Activated naive CD8-positive, alpha-beta T cell treated with anti-CD3 and anti-CD28 coated beads for 36 hours (primary cell): ENCODE data around the gene UTRN. TPM values are rescaled to one million over a fixed set of nuclear protein-coding genes. Genes with fewer than 3 reads are reported as not detected.

Source experiments
- DNase-seq: peaks from one replicate; pipeline ENCODE4 v3.0.0; 2021
- H3K27ac Mint-ChIP-seq: one replicate; pipeline ENCODE4 v1.8.0; 2022; ENCODE audit warnings: mild to moderate bottlenecking, moderate library complexity, mixed read lengths
- H3K27me3 Mint-ChIP-seq: one replicate; pipeline ENCODE4 v1.8.0; 2022; ENCODE audit warnings: mild to moderate bottlenecking, mixed read lengths
- H3K36me3 Mint-ChIP-seq: one replicate; pipeline ENCODE4 v1.8.0; 2021; ENCODE audit warnings: mild to moderate bottlenecking, mixed read lengths
- H3K4me1 Mint-ChIP-seq: one replicate; pipeline ENCODE4 v1.8.0; 2021; ENCODE audit warnings: mixed read lengths
- H3K4me3 Mint-ChIP-seq: one replicate; pipeline ENCODE4 v1.8.0; 2022; ENCODE audit warnings: mild to moderate bottlenecking, moderate library complexity, mixed read lengths
- H3K9me3 Mint-ChIP-seq: one replicate; pipeline ENCODE4 v1.8.0; 2022; ENCODE audit warnings: mixed read lengths
- total RNA-seq, 2 experiments: library from RNA; stranded (reverse); gene quantifications; one replicate each; pipeline ENCODE4 v1.2.3, GENCODE V29; 2021

Gene UTRN
- total RNA-seq, 2 experiments from 2014 or later = 35.8 to 41.6 TPM

DNA sequence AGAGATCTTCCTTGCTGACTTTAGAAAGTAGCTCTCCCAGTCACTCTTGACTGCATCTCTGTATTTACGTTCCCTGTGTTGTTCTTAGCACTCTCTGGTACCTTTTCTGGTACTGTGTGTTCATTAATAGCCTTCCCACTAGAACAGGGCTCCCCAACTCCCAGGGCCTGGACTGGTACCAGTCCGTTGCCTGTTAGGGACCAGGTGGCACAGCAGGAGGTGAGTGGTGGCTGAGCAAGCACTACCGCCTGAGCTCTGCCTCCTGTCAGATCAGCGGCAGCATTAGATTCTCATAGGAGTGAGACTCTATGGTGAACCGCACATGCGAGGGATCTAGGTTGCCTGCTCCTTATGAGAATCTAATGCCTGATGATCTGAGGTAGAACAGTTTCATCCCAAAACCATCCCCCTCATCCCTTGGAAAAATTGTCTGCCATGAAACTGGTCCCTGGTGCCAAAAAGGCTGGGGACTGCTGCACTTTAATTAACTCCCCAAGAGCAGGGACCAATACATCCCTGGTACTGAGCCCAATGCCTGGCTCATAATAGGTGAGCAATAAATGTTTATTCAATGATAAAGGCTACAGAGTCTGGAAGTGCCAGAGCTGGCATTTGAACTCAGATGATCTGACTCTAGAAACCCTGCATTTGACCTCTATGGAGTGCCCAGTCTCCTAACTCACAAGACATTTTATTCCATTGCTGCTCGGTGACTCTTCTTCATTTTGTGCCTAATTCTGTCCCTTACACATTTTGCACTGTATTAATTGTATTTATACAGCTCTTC is 11.0 kb downstream of the UTRN start:
- no peak for DNase-seq
- no peak overlapping the region for H3K4me3 Mint-ChIP-seq
- H3K9me3 Mint-ChIP-seq = peaks cover 11% of the 10 kb centered on the region
- peaks cover 14% of the 10 kb centered on the region for H3K4me1 Mint-ChIP-seq
- no peak overlapping the region for H3K27ac Mint-ChIP-seq
- H3K36me3 Mint-ChIP-seq = peaks cover 12% of the 10 kb centered on the region
- H3K27me3 Mint-ChIP-seq = no peaks in the 10 kb centered on the region

DNA sequence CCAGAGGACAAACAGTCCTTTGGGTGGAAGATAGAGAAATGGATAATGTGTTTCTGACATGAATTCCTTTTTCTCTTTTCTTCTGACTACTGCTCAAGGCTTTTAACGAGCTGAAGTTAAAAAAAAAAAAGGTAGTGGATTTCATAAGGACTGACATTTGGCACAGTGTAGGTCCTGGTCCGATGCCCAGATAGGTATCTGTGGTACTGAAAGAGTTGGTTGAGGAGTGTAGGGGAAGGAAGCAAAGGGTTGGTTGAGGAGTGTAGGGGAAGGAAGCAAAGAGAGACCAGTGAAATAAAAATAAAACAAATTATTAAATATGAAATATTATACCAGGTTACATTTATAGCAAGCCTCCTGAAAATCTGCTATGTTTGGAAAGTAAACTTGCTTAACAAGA is 11.8 kb downstream of the UTRN start:
- Mint-ChIP-seq H3K36me3 (peaks cover 12% of the 10 kb centered on the region), H3K27ac (no peak overlapping the region), H3K4me1 (peaks cover 14% of the 10 kb centered on the region), H3K27me3 (peaks cover 4% of the 10 kb centered on the region), H3K9me3 (peaks cover 11% of the 10 kb centered on the region), H3K4me3 (no peak overlapping the region)
- DNase-seq = no peak

DNA sequence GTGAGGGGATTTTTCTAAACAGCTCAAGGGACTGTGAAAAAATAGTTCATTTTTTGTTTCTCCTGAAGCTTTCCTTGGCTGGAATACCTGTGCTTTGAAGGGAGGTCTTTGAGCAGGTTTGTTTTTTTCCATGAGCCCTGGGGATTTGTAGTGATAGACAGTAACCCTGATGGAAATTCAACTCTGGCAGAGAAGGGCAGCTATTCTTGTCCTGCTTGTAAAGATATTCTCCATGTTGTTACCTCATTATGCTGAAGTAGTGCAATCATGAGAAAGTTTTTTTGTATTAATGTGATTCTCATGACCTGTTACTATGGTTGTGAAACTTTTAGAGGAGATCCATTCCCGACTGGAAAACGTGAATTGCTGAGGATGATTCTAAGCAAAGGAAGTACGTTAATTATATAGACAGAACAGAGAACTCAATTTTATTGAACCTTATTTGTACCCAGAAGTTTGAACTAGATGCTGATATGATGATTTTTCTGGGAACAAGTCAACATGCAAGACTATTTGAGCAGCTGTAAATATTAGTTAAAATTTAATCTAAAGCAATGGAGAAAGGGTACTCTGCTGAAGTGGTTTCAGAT is 12.5 kb downstream of the UTRN start:
- Mint-ChIP-seq H3K9me3 (peaks cover 11% of the 10 kb centered on the region), H3K36me3 (peaks cover 12% of the 10 kb centered on the region), H3K27me3 (peaks cover 6% of the 10 kb centered on the region), H3K4me1 (peaks cover 14% of the 10 kb centered on the region), H3K27ac (no peak overlapping the region), H3K4me3 (no peak overlapping the region)
- no peak for DNase-seq

DNA sequence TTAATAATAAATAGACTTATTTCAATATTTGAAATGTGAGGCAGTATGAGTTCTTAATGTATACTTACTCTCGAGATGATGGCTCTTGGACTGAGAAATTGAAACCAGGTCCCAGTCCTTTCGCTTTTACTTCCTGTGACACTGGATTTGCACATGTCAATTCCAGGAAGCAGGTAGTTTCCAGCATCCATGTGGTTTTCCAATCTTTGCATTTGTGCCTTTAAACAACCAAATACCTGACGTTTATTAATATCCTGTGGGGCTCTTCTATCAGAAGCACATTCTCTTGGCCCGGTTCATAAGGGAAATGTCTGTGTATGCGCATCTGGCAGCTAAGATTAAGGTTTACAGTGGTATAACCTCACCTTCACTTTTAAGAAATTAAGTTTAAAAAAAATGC is 13.1 kb downstream of the UTRN start:
- H3K4me3 Mint-ChIP-seq = no peak overlapping the region
- peaks cover 12% of the 10 kb centered on the region for H3K36me3 Mint-ChIP-seq

DNA sequence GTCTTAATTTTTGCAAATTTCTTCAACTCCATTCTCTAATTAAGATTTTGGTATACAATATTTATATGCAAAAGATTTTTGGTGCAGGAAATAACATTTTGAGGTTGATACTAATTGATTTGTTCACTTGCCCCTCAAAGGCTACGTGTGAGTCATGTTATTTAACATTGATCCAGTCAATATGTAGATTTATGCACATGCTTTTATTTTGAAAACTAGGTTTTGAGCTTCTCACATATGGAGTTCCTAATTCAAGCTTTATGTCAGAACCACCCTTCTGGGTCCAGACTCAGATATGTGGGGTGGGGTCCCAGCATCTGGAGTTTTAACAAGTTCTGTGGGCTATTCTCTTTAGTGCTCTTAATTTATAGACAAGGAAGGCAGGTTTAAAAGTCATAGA is 13.8 kb downstream of the UTRN start:
- no peak for DNase-seq
- Mint-ChIP-seq H3K4me3 (no peak overlapping the region), H3K27me3 (peaks cover 6% of the 10 kb centered on the region), H3K9me3 (peaks cover 11% of the 10 kb centered on the region), H3K27ac (no peak overlapping the region), H3K36me3 (peaks cover 12% of the 10 kb centered on the region), H3K4me1 (peaks cover 14% of the 10 kb centered on the region)

More for the DNA sequence above, 13.1 kb downstream of the UTRN start:
- no peak for DNase-seq
- H3K27ac Mint-ChIP-seq = peak overlapping the region; percentile 12
- peaks cover 11% of the 10 kb centered on the region for H3K9me3 Mint-ChIP-seq
- H3K27me3 Mint-ChIP-seq = peaks cover 6% of the 10 kb centered on the region
- H3K4me1 Mint-ChIP-seq = peaks cover 14% of the 10 kb centered on the region

DNA sequence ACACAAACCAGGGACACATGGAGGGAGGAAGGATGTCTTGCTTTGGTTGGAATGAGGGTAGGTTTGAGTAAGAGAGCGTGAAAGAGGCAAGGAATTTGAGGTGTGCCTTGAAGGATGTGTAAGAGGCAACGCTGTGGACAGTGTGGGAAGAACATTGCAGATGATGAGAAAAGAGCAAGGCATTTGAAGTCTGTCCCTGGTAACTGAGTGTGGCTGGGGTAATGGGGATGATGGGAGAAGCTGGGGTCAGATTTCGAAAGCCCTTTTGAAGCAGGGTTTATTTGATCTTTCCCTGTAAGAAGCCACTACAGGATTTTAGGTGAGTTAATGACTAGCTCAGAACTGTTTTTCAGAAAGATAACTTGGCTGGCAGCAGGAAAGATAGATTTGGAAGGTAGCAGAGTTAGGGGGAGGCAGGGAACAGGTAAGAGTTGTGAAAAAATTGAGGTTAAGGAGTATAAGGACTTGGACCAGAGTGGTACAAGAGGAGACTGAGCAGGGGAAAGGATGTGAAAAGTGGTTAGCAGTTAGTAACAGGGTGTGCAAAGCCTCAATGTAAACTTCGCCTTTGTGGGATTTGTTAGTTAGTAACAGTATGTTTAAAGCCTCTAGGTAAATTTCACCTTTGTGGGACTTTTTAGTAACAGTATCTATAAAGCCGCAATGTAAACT is 17.7 kb downstream of the UTRN start:
- peaks cover under 1% of the 10 kb centered on the region for H3K36me3 Mint-ChIP-seq

DNA sequence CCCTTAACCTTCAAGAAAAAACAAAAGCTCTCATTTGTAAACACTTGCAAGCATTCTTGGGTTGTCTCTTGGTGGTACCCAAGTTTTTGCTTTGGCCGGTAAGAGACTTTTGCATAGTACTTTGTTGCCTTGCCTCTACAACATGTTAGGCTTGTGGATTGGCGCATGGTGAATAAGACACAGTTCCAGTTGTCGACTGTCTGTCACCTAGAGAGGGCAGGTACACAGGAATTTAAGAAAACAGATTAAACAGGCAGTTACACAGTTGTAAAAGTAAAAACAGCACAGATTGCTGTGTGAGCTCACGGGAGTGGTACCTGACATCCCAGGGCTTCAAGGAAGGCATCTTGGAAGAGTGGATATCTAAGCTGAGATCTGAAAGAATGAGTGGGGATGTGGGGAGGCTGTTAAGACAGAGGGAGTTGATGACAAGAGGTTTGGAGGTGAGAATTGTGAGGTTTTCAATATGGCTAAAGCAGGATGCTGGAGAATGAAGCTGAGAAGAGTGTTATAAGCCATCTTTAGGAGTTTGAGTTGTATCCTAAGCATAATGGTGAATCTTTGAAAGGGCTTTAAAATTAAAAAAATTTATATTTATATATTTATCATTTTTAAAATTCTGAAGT is 19.2 kb downstream of the UTRN start:
- H3K27ac Mint-ChIP-seq = no peak overlapping the region
- no peaks in the 10 kb centered on the region for H3K36me3 Mint-ChIP-seq
- peaks cover 14% of the 10 kb centered on the region for H3K4me1 Mint-ChIP-seq
- H3K9me3 Mint-ChIP-seq = no peaks in the 10 kb centered on the region
- H3K27me3 Mint-ChIP-seq = peaks cover 9% of the 10 kb centered on the region
- no peak for DNase-seq
- H3K4me3 Mint-ChIP-seq = no peak overlapping the region

More for the DNA sequence above, 17.7 kb downstream of the UTRN start:
- no peak for DNase-seq
- Mint-ChIP-seq H3K9me3 (peaks cover 3% of the 10 kb centered on the region), H3K27me3 (peaks cover 9% of the 10 kb centered on the region), H3K27ac (no peak overlapping the region), H3K4me3 (no peak overlapping the region), H3K4me1 (peaks cover 18% of the 10 kb centered on the region)

DNA sequence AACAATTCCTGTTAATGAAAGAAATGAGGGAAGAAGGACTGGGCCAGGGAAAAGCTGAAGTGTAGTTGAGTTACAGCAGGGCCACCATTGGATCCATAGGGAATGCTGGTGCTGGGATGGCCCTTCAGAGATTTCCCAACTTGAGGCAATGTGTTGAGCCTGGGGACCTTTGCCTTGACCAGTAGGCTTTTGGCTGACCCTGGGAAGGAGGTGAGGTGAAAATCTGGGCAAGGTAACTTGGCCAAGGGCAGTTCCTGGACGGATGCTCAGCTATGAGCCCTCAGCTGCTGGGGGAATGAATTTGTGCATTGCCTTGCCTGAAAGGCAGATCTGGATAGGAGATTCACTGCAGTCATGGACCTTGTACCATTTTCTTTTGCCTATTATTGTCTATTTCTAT is 20.4 kb downstream of the UTRN start:
- H3K9me3 Mint-ChIP-seq = no peaks in the 10 kb centered on the region
- H3K27ac Mint-ChIP-seq = no peak overlapping the region

DNA sequence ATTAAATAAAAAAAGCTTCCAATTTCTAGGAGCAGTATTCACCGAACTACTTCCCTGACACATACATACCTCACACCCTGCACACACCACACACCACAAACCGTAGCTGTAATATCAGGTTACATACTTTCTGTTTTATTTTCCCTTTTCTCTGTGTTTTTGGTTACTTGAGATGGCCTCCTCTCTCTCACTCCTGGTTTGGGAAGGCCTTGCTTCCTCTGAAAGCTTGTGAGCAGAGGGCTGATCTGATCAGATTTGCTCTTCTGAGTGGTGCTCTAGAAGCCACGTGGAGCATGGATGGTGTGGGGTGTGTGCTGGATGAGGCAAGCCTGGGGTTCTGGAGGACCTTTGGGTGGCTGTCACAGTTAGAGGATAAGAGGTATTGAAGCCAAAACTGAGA is 20.9 kb downstream of the UTRN start:
- no peaks in the 10 kb centered on the region for H3K9me3 Mint-ChIP-seq
- H3K27me3 Mint-ChIP-seq = peaks cover 9% of the 10 kb centered on the region
- peaks cover 21% of the 10 kb centered on the region for H3K4me1 Mint-ChIP-seq
- H3K4me3 Mint-ChIP-seq = peak overlapping the region; percentile 5
- peak overlapping the region; percentile 77 for H3K27ac Mint-ChIP-seq
- peak; percentile 33 for DNase-seq
- H3K36me3 Mint-ChIP-seq = no peaks in the 10 kb centered on the region

More for the DNA sequence above, 20.4 kb downstream of the UTRN start:
- Mint-ChIP-seq H3K36me3 (no peaks in the 10 kb centered on the region), H3K4me3 (no peak overlapping the region), H3K27me3 (peaks cover 9% of the 10 kb centered on the region), H3K4me1 (peaks cover 17% of the 10 kb centered on the region)
- no peak for DNase-seq

DNA sequence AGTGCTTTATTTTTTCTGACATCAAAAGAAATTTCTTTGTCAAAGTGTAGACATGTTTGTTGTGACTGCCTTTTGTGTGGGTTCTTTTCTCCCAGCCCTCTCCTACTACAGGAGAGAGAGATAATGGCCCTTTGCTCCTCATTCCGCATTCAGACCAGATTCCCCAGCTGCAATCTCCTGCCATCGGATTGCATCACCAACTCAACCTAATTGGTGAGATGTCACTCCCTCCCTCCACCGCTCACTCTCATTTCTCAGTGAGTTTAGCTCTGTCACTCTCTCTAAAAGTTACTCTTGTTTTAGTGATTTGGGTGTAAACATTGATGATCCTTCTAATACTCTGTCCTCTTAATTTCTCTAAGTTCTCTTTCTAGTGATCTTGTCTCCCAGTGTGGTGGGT is 22.7 kb downstream of the UTRN start:
- Mint-ChIP-seq H3K9me3 (no peaks in the 10 kb centered on the region), H3K4me1 (peaks cover 24% of the 10 kb centered on the region), H3K36me3 (no peaks in the 10 kb centered on the region), H3K4me3 (no peak overlapping the region), H3K27ac (no peak overlapping the region), H3K27me3 (peaks cover 3% of the 10 kb centered on the region)
- DNase-seq = no peak

DNA sequence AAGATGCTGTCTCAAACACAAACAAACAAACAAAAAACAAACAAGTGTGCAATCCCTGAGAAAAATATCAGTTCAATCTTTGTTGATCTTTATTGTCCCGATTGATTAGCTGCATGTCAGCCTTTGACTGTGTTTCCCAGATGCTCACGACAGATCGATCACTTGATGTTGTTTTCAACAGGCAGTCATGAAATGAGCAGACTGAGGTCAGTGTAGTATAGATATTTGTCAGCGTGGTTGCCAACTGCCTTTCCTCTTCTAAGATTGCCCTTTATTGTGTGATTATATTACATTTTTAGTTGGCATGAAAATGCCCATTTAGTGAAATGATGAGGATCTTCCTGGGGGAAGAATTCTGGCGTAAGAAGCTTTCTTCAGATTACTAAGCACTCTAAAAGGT is 25.6 kb downstream of the UTRN start:
- DNase-seq = peak; percentile 24
- no peak overlapping the region for H3K27ac Mint-ChIP-seq
- H3K36me3 Mint-ChIP-seq = no peaks in the 10 kb centered on the region
- peaks cover 18% of the 10 kb centered on the region for H3K4me1 Mint-ChIP-seq
- no peaks in the 10 kb centered on the region for H3K9me3 Mint-ChIP-seq
- H3K27me3 Mint-ChIP-seq = no peaks in the 10 kb centered on the region
- H3K4me3 Mint-ChIP-seq = no peak overlapping the region

DNA sequence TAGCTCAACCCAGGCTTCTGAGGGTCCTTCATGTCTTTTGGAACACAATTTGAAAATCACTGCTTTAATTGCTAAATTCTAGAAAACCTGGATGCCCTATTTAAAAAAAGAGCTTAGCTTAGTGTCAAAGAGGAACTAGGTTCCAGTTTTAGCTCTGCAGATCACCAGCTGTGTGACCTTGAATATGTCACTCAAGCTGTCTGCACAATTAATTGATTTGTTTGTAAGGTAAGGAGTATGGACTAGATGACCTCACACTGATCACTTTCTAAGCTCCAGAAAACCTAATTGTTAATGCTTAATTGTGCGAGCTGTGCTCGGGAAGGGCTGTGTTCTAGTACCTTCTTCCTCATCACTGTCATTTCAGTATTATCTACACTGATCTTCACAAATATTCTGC is 26.2 kb downstream of the UTRN start:
- Mint-ChIP-seq H3K4me3 (no peak overlapping the region), H3K9me3 (no peaks in the 10 kb centered on the region), H3K27ac (no peak overlapping the region), H3K36me3 (no peaks in the 10 kb centered on the region), H3K4me1 (peaks cover 12% of the 10 kb centered on the region), H3K27me3 (no peaks in the 10 kb centered on the region)
- no peak for DNase-seq

DNA sequence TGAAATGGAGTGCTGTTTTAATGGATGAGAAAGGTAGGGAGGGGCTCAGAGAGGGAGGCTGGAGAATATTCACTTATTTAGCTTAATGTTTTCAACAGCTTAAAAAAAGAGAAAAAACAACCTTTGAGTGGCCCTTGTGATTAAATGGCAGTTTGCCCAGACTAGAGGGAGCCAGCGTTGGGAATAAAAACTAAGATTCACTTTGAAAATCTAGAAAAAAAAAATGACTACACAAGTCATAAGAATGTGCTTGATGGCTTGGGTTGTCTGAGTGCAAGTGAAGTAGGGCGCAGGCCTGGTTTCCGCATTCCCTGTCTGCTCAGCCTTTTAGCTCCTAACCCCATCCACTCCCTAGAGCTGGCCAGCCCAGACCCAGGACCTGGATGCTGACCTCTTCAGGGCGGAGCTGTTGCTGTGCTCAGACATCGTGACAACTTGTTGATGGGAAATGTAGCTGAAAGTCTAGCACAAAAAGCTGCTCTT is 28.9 kb downstream of the UTRN start:
- Mint-ChIP-seq H3K27me3 (no peaks in the 10 kb centered on the region), H3K4me1 (peaks cover 18% of the 10 kb centered on the region), H3K9me3 (no peaks in the 10 kb centered on the region), H3K4me3 (no peak overlapping the region), H3K36me3 (no peaks in the 10 kb centered on the region), H3K27ac (no peak overlapping the region)
- DNase-seq = no peak

DNA sequence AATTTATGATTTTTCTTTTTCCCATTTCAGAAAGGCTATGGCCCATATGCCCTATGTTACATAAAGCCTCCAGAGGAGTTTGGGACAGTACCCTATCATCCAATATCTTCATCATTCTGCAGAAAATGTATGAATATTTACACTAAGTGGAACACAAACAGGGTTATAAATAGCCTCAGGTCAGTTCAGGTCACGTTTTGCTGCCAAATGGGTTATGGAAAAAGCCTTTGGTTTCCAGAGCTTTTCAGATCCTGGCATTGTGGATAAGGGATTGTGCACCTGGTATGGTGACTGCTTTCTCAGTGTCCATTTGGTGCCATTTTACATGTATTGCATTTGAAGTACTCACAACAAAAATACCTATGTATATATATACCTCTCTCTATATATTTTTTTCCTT is 29.4 kb downstream of the UTRN start:
- no peak for DNase-seq
- Mint-ChIP-seq H3K4me1 (peaks cover 18% of the 10 kb centered on the region), H3K36me3 (no peaks in the 10 kb centered on the region), H3K27ac (no peak overlapping the region), H3K27me3 (no peaks in the 10 kb centered on the region), H3K4me3 (no peak overlapping the region), H3K9me3 (no peaks in the 10 kb centered on the region)
